H9 (cell line): Measurements from ENCODE around the gene GPATCH1. TPM values are rescaled to one million over a fixed set of nuclear protein-coding genes. Genes with fewer than 3 reads are reported as not detected.

ENCODE experiments used
- DNase-seq: peaks from one replicate; pipeline ENCODE4 v3.0.0-alpha.2; 2017
- H2AFZ ChIP-seq: one replicate; pipeline ENCODE4 v1.6.1; 2013; ENCODE audit warnings: mild to moderate bottlenecking, low read length, control low read depth, moderate library complexity
- H2AK5ac ChIP-seq: 2 replicates; pipeline ENCODE4 v1.6.1; 2013; ENCODE audit warnings: low read length, control low read depth, mixed read lengths; ENCODE audit not compliant: insufficient read length
- H2BK120ac ChIP-seq: one replicate; pipeline ENCODE4 v1.6.1; 2013; ENCODE audit warnings: low read depth, mild to moderate bottlenecking, low read length, control low read depth, inconsistent platforms; ENCODE audit not compliant: poor library complexity, severe bottlenecking
- H2BK12ac ChIP-seq: 2 replicates; pipeline ENCODE4 v1.6.1; 2013; ENCODE audit warnings: low read length, control low read depth, mixed read lengths, low read depth; ENCODE audit not compliant: insufficient read length
- H2BK15ac ChIP-seq: 2 replicates; pipeline ENCODE4 v1.6.1; 2013; ENCODE audit warnings: low read depth, low read length, control low read depth
- H2BK20ac ChIP-seq: one replicate; pipeline ENCODE4 v1.6.1; 2013; ENCODE audit warnings: low read depth, mild to moderate bottlenecking, low read length, control low read depth, inconsistent platforms; ENCODE audit not compliant: poor library complexity, severe bottlenecking
- H2BK5ac ChIP-seq: 2 replicates; pipeline ENCODE4 v1.6.1; 2013; ENCODE audit warnings: low read length, control low read depth, mixed read lengths; ENCODE audit not compliant: insufficient read length
- H3K14ac ChIP-seq: 2 replicates; pipeline ENCODE4 v1.6.1; 2013; ENCODE audit warnings: low read length, control low read depth; ENCODE audit not compliant: insufficient read depth
- H3K18ac ChIP-seq: 2 replicates; pipeline ENCODE4 v1.6.1; 2013; ENCODE audit warnings: low read depth, mild to moderate bottlenecking, mixed read lengths, low read length, control low read depth; ENCODE audit not compliant: insufficient read length
- H3K23ac ChIP-seq: 2 replicates; pipeline ENCODE4 v1.6.1; 2013; ENCODE audit warnings: low read length, control low read depth, mixed read lengths, low read depth; ENCODE audit not compliant: insufficient read length
- H3K23me2 ChIP-seq: 2 replicates; pipeline ENCODE4 v1.6.1; 2013; ENCODE audit warnings: low read depth, mild to moderate bottlenecking, mixed read lengths, low read length, control low read depth; ENCODE audit not compliant: insufficient read length, poor library complexity, severe bottlenecking
- H3K27ac ChIP-seq: 2 replicates; pipeline ENCODE4 v1.5.1; 2013; ENCODE audit warnings: low read length, control low read depth, mixed read lengths, low read depth; ENCODE audit not compliant: insufficient read length
- H3K27me3 ChIP-seq: 2 replicates; pipeline ENCODE4 v1.6.1; 2013; ENCODE audit warnings: low read length, control low read depth, inconsistent platforms; ENCODE audit not compliant: insufficient read depth
- H3K4ac ChIP-seq: 2 replicates; pipeline ENCODE4 v1.6.1; 2013; ENCODE audit warnings: low read depth, mild to moderate bottlenecking, control low read depth, inconsistent platforms, low read length, moderate library complexity
- H3K4me1 ChIP-seq: 2 replicates; pipeline ENCODE4 v1.6.1; 2013; ENCODE audit warnings: low read length, control low read depth, inconsistent platforms; ENCODE audit not compliant: insufficient read depth
- H3K4me2 ChIP-seq: 2 replicates; pipeline ENCODE4 v1.6.1; 2013; ENCODE audit warnings: low read length, control low read depth, mixed read lengths; ENCODE audit not compliant: insufficient read length, insufficient read depth
- H3K56ac ChIP-seq: 2 replicates; pipeline ENCODE4 v1.6.1; 2013; ENCODE audit warnings: low read depth, mild to moderate bottlenecking, mixed read lengths, low read length, control low read depth; ENCODE audit not compliant: insufficient read length
- H3K79me1 ChIP-seq: 2 replicates; pipeline ENCODE4 v1.6.1; 2013; ENCODE audit warnings: low read depth, mild to moderate bottlenecking, moderate library complexity, low read length, control low read depth, inconsistent platforms; ENCODE audit not compliant: insufficient read depth, poor library complexity, severe bottlenecking
- H3K79me2 ChIP-seq: 2 replicates; pipeline ENCODE4 v1.6.1; 2013; ENCODE audit warnings: low read length, control low read depth, inconsistent platforms; ENCODE audit not compliant: insufficient read depth
- H3K9ac ChIP-seq: 2 replicates; pipeline ENCODE4 v1.6.1; 2013; ENCODE audit warnings: low read length, control low read depth, mixed read lengths; ENCODE audit not compliant: insufficient read length; ENCODE audit errors: extremely low read depth
- H3K9me3 ChIP-seq: one replicate; pipeline ENCODE4 v1.6.1; 2013; ENCODE audit warnings: low read depth, low read length, inconsistent platforms; ENCODE audit not compliant: control insufficient read depth
- H3T11ph ChIP-seq: one replicate; pipeline ENCODE4 v1.6.1; 2013; ENCODE audit warnings: mild to moderate bottlenecking, low read length, control low read depth, inconsistent platforms
- H4K20me1 ChIP-seq: one replicate; pipeline ENCODE4 v1.6.1; 2013; ENCODE audit not compliant: control insufficient read depth, insufficient read length, insufficient read depth
- H4K5ac ChIP-seq: 2 replicates; pipeline ENCODE4 v1.6.1; 2013; ENCODE audit warnings: low read depth, mild to moderate bottlenecking, mixed read lengths, low read length, control low read depth; ENCODE audit not compliant: insufficient read length
- H4K8ac ChIP-seq: replicated peaks from 2 replicates; pipeline ENCODE4 v1.6.1; 2013; ENCODE audit warnings: low read length, control low read depth, mixed read lengths, low read depth; ENCODE audit not compliant: insufficient read length
- H4K91ac ChIP-seq: 2 replicates; pipeline ENCODE4 v1.6.1; 2013; ENCODE audit warnings: low read depth, mild to moderate bottlenecking, moderate library complexity, mixed read lengths, low read length, control low read depth; ENCODE audit not compliant: insufficient read length
- H3K27ac Mint-ChIP-seq, 3 experiments: 2 replicates in 2 of 3; 3 replicates in 1 of 3; pipeline ENCODE4 v1.8.0; 2020 to 2021; ENCODE audit warnings: mixed read lengths in 3 of 3, mild to moderate bottlenecking in 1 of 3, moderate library complexity in 1 of 3
- H3K27me3 Mint-ChIP-seq: 2 replicates; pipeline ENCODE4 v1.8.0; 2021; ENCODE audit warnings: low read depth, mild to moderate bottlenecking, moderate library complexity, mixed read lengths
- H3K36me3 Mint-ChIP-seq, 3 experiments: 2 replicates in 2 of 3; 3 replicates in 1 of 3; pipeline ENCODE4 v1.8.0; 2020 to 2021; ENCODE audit warnings: low read depth in 3 of 3, mixed read lengths in 3 of 3; ENCODE audit not compliant: insufficient read depth in 1 of 3
- H3K4me1 Mint-ChIP-seq, 2 experiments: 2 replicates each; pipeline ENCODE4 v1.8.0; 2020; ENCODE audit warnings: mixed read lengths in 2 of 2
- H3K4me3 Mint-ChIP-seq, 2 experiments: 2 replicates in 1 of 2; 3 replicates in 1 of 2; pipeline ENCODE4 v1.8.0; 2020 to 2021; ENCODE audit warnings: mild to moderate bottlenecking in 2 of 2, mixed read lengths in 2 of 2, moderate library complexity in 1 of 2
- H3K9me3 Mint-ChIP-seq, 2 experiments: 2 replicates in 1 of 2; 3 replicates in 1 of 2; pipeline ENCODE4 v1.8.0; 2020; ENCODE audit warnings: mild to moderate bottlenecking in 2 of 2, mixed read lengths in 2 of 2, moderate library complexity in 1 of 2
- CTCF ChIP-seq: fragments of 200-600 bp; sonication (generic); conservative IDR thresholded peaks from 3 replicates; pipeline ENCODE4 v1.8.0; 2021; ENCODE audit warnings: antibody characterized with exemption, mild to moderate bottlenecking
- WGBS: extraction: QIAGEN DNeasy Blood & Tissue Kit; methylation state at CpG from one replicate; pipeline ENCODE4 v1.1.7; 2013; ENCODE audit warnings: missing lambda C conversion rate, low lambda C conversion rate, mixed read lengths; ENCODE audit not compliant: insufficient read length; ENCODE audit errors: extremely low coverage; 5-methylcytosine and 5-hydroxymethylcytosine counted together
- total RNA-seq: library from RNA; stranded (reverse); gene quantifications from 2 replicates; pipeline ENCODE4 v1.2.1, GENCODE V29; 2021

Gene GPATCH1
- total RNA-seq, 1 experiment from 2014 or later: 11.7 TPM

- H3K27ac Mint-ChIP-seq: no peak overlapping the region
Measured at GRCh38 chr19:33111587-33111986, 30.6 kb downstream of the GPATCH1 start.

More at GRCh38 chr19:33111587-33111986, 30.6 kb downstream of the GPATCH1 start:
- no CpG with 5 or more reads among the region's 11 CpGs for WGBS
- H2AK5ac ChIP-seq: no peak overlapping the region
- no peaks in the 10 kb centered on the region for H3K9me3 ChIP-seq
- no peak overlapping the region for H3K23ac ChIP-seq
- H3K14ac ChIP-seq: no peak overlapping the region
- H3K36me3 Mint-ChIP-seq: peaks cover 8 to 75% (median 53%) of the 10 kb centered on the region in 3 experiments; a peak in 6 of 7 replicates
- H2BK20ac ChIP-seq: no peak overlapping the region
- TF ChIP-seq CTCF: no peak
- no peaks in the 10 kb centered on the region for H3K27me3 ChIP-seq
- no peaks in the 10 kb centered on the region for H3K79me2 ChIP-seq
- no peak overlapping the region for H2BK120ac ChIP-seq
- H4K8ac ChIP-seq: no peak overlapping the region
- H3K27ac ChIP-seq: no peak overlapping the region
- DNase-seq: no peak
- no peak overlapping the region for H2AFZ ChIP-seq
- no peak overlapping the region for H3K4ac ChIP-seq
- no peaks in the 10 kb centered on the region for H3K27me3 Mint-ChIP-seq
- H2BK15ac ChIP-seq: no peak overlapping the region
- H4K5ac ChIP-seq: no peak overlapping the region
- no peak overlapping the region for H3K4me3 Mint-ChIP-seq
- no peaks in the 10 kb centered on the region for H3K23me2 ChIP-seq
- no peaks in the 10 kb centered on the region for H3K4me1 Mint-ChIP-seq
- no peak overlapping the region for H3K4me2 ChIP-seq
- H3K79me1 ChIP-seq: no peaks in the 10 kb centered on the region
- H3K56ac ChIP-seq: no peak overlapping the region
- no peak overlapping the region for H3K18ac ChIP-seq
- no peaks in the 10 kb centered on the region for H3K4me1 ChIP-seq
- H3K9ac ChIP-seq: no peak overlapping the region
- no peak overlapping the region for H2BK12ac ChIP-seq
- no peak overlapping the region for H4K91ac ChIP-seq
- no peaks in the 10 kb centered on the region for H4K20me1 ChIP-seq
- H3K9me3 Mint-ChIP-seq: no peaks in the 10 kb centered on the region; a peak in 1 of 5 replicates
- no peak overlapping the region for H2BK5ac ChIP-seq
- H3T11ph ChIP-seq: no peak overlapping the region
